RPMI8226 (cell line): ENCODE measurements around the gene MOSMO.
A peak's percentile ranks its signal among the peaks of the same experiment; 100 is the strongest.
"Not testable (repeated sequence)": the region's sequence is repeated elsewhere in the genome, so short reads cannot be mapped to it uniquely, and the experiment has no call there.

Source experiments
- DNase-seq: peaks from one replicate; pipeline ENCODE4 v3.0.0-alpha.2; 2015

The MOSMO gene

DNA sequence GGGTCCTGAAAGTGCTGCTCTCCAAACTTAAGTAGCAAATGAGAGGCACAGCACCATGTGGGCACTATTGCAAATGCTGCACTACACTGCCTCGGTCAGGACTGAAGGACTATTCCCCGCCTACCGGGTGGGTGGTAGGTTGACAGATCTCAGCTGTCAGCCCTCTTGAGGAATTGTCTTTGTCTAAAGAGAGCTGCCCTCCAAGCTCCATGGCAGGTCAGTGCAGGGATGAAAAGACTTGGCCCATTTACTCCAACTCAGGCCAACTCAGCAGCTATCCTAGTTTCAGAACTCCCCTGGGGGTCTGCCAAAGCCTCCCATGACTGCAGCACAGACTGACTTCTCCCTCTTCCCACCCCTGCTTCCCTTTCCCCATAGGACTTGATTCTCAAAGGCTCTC is 3.6 kb upstream of the MOSMO start:
- DNase-seq: peak; percentile 14

DNA sequence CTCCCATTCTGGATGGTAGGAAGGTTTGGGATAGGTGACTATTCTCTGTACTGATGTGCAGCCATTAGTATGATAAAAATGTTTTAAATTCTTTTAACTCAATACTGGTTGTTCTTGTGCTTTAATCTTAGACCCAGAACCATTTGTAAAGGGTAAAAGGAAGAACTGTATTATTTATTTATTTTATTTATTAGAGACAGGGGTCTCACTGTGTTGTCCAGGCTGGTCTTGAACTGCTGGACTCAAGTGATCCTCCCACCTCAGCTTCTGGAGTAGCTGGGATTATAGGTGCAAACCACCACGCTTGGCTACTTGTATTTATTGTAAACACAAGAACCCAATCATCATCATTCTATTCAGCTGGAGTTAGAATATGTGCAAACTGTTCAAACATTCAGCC is 2.2 kb upstream of the MOSMO start:
- no peak for DNase-seq

DNA sequence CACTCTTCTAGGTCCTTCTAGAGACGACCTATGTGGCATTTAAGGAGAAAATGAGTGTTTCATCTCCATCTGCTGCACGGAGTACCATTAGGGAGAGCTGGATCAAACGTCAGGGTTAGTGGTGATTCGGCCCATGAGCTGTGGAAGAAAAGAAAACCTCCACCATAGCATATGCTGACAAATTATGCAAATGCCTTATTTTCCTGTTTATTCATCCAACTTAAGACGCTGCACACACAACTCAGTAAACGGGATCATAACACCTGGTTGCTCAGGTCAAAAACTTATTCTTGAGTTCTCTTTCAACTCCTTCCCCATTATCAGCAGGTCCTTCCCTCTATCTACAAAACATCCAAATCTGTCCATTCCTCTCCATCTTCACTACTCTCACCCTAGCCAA is 1.3 kb upstream of the MOSMO start:
- DNase-seq: no peak

DNA sequence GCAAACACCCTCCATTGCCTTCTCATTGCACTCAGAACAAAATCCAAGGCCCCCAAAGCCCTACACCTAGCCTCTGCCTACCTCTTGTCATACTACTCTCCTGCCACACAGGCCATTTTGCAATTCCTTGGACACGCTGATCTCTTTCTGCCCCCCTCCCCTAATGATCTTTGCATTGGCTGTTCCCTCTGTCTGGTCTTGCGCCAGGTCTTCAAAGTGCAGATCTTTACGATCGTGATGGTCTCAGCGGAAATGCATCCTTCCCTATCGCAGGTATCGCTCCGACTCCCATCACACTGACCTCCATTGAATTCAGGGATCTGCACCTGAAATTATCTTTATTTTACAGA is 777 bp upstream of the MOSMO start:
- DNase-seq: no peak

DNA sequence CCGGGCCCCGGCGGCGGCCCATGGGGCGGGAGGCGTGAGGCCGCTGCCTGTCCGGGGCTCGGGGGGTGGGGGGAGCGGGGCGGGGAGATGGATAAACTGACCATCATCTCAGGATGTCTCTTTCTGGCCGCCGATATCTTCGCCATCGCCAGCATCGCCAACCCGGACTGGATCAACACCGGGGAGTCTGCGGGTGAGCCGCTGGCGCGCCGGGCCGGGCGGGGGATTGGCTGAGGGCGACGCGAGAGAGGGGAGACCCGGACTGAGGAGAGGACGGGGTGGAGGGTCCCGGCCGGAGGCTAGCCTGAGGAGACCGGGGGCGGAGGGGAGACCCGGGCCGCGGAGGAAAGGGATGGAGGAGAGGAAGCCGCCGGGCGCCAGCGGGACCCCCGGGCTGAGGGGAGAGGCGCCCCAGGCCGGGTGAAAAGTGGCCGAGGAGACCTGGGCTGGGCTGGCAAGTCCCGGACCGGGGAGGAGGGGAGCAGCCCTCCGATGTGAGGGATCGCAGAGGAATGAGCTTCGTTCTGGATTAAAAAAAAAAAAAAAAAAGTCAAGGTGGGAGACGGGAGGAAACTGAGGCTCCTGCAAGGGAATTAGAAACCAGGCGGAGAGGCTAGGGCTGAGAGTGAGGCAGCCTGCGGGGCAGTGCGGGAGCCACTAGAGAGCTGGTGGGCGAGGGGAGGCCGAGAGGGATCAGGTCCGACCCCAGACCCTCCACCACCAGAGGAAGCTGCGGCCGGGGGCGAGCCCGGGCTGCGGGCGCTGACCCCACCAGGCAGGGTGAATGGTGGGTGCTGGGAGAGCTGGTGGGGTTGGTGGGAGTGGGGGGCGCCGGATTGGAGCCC is 526 bp downstream of the MOSMO start:
- peak; percentile 32 for DNase-seq

DNA sequence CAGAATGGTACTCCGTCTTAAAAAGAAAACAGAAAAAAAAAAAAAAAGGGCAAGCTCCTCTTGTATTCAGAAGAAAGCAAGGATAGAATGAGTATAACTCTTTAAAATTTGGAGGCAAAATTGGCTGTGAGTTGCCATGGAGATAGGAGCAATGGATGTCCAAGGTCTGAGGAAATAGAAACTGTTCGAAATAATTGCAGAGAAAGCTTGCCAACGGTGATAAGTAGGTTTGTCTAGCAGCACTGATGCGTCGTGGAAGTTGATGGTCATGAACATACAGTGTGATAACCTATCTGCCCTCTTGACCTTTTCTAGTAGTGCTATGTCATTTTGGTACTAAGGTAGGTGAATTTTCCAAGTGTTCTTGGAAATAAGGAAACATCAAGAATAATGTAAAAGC is 3.0 kb downstream of the MOSMO start:
- no peak for DNase-seq

DNA sequence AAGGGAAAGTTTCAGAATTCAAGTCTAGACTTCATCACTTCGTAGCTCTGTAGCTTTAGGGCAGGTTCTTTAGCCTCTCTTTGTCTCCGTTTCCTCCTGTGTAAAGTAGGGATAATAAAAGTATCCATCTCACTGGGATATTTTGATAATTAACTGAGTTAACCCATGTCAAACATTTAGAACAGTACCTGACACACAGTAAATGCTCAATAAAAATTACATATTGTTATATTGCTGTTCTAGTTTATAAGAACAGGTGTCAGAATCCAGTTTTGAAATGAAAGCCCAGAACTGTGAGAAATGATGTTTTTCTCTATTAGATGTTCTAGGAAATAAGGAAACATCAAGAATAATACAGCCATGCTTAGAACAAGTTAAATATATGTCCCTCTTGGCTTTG is 4.3 kb downstream of the MOSMO start:
- no peak for DNase-seq

DNA sequence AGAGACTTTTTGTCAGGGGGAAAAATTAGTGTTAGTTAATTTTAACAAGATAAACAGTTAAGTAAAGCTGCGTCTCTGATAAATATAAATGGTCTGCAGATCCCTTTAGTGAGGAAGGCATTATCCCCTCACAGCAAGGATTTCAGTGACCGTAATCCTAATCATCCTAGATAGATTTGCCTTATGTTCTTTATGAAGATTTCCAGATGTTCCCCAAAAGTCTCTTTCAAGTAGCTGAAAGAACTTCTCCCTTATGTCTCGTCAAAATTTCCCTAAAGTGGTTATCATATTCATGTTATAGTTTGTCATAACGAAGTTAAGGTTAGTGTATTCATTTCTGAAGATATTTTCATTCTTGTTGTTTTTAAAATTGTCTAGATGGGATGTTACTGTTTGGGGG is 5.6 kb downstream of the MOSMO start:
- no peak for DNase-seq

DNA sequence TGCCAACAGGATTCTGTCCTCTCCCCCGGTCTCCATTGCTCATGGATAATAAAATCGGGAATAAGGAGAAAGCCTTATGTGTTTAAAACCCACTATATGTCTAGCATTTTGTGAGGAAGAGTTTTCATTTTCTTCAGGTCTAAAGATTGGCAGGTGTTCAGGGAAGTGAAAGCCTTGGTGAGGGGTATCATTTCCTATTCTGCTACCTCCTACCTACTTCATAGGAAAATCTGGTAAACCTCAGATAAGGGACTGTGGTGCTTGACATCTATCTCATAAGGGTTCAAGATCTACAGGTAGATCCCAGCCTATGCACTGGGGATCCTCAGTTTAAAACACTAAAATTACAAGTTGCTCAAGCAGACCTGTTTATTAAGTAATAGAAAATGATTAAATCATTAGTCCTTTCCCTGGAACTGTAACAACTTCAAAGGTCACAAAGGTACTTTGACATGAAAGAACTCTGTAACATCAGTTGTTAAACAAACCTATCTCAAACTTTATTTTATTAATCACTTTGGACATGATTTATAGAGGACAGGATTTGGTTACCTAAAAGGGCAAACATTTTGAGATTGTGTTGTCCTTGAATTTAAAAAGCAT is 6.5 kb downstream of the MOSMO start:
- peak; percentile 34 for DNase-seq

DNA sequence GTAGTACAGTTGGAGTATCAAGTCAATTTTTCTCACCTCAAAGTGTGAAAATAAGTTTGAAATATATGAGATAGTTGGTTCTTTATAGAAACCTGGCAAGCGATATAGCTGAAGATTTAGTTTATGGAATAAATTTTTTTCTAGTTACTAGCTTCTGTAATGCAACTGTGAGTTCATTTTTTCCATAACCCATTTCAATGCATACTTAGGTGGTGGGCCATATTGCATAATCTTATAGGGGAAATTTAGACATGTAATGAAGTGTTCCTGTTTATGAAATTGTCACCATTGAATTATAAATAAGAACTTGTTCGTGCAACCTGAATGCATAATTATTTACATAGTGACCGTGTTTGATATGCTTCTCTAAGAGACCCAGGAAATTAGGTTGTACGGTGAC is 9.0 kb downstream of the MOSMO start:
- DNase-seq: no peak

DNA sequence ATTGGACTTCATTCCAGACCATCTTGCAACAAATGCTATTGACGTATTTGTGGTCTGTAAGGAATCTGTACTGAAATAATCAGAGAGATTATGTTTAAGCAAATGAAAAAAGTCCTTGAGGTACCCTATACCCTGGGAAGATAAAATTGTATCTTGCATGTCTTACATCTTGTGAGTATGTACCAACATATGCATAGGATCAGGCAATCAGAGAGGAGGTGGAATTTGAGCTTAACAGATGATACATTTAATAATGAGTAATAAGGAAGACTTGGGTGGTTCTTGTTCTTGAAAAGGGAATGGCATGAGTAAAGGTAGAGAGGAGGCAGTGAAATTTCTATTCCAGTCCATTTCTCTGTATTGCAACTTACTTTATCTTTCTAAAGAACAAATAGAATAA is 10.6 kb downstream of the MOSMO start:
- DNase-seq: no peak

DNA sequence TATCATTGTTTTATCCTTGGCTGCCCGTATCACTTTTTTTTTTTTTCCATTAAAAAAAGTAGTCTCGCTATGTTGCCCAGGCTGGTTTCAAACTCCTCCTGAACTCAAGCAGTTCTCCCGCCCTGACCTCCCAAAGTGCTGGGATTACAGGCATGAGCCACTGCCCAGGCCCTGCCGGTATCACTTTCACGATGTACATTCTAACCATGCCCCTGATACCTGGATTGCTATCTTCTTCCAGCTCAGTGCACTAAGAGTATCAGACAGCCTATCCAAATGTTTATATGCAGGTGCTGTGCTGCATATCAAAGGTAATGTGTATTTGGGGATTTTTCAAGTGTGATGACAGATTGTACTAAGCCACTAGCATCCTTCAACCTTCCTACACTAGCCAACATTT is 14.2 kb downstream of the MOSMO start:
- no peak for DNase-seq

DNA sequence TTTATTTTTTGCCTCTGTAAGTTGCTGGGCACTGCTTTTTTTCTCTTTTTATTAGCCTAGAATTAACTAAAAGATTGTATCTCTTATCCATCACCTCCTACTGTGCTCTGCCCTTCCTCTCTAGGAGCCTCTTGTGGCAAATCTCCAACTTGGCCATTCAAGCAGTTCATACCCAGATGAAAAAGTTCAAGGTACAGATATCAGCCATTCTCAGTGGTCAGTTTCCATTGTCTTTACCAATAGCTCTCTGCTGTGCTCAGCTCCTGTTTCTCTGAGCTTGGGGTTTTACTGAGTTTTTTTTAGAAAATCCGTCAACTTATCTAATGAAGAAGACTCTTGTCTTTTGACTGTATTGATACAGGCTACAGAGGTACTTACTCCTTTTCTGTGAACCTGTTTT is 15.6 kb downstream of the MOSMO start:
- DNase-seq: no peak

DNA sequence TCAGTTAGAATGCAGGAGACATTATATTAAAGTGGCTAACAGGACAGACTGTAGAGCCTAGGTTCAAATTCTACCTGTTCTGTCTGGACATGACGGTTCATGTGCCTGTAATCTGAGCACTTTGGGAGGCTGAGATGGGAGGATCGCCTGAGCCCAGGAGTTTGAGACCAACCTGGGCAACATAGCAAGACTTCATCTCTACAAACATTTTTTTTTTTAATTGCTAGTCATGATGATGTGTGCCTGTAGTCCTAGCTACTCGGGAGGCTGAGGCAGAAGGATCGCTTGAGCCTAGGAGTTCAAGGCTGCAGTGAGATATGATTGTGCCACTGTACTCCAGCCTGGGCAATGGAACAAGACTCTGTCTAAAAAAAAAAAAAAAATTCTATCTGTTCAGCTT is 16.9 kb downstream of the MOSMO start:
- not testable (repeated sequence) for DNase-seq

DNA sequence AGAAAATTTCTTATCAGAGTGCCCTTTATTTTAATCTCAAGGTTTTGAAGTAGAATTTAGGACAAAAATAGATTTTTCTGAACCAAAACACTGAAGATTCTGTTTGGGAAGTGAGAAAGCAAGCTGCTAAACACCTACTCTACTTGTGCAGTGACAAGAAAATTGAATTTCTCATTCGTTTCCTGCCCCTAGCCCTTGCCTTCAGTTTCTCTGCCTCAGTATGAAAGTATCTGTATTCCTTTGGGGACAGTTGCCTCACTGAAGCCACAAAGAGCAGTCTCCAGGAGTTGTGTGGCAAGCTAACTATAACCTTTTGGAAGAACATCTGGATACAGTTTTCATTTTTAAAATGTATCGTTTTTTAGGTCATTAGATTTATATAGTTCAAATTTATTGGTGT is 19.7 kb downstream of the MOSMO start:
- no peak for DNase-seq

DNA sequence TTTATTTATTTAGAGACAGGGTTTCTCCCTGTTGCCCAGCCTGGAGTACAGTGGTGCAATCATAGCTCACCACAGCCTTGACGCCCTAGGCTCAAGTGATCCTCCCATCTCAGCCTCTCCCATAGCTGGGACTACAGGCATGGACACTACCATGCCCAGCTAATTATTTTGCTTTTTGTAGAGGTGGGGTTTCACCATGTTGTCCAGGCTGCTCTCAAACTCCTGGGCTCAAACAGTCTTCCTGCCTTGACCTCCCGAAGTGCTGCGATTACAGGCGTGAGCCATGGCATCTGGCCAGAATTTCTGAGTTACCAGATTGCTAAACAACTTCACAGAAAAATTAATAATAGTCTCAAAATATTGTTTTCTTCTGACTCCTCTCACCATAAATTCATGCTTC is 21.7 kb downstream of the MOSMO start:
- no peak for DNase-seq

DNA sequence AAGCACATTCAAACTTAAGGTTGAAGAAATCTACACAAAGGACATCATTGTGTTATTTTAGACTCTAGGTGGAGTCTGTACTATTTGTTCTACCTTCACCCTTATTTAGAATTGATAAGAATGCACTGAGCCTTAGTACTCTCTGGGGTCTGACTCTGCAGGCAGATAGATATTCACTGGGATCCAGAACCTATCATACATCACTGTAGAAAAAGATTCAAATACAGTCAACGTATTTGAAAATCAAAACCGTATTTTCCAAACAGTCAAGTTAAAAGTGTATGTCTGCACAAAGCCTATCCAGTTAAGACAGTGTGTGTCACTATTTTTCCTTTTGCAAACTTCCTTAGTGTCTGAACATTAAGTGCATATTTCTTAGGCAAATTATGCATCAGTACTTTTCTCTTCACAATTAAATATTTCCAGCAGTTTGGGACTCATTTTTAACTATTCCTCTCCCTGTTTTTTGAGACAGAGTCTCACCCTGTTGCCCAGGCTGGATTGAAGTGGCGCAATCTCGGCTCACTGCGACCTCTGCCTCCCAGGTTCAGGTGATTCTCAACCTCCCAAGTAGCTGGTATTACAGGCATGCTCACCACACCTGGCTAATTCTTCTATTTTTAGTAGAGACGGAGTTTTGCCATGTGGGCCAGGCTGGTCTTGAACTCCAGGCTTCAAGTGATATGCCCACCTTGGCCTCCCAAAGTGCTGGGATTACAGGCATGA is 22.3 kb downstream of the MOSMO start:
- no peak for DNase-seq

DNA sequence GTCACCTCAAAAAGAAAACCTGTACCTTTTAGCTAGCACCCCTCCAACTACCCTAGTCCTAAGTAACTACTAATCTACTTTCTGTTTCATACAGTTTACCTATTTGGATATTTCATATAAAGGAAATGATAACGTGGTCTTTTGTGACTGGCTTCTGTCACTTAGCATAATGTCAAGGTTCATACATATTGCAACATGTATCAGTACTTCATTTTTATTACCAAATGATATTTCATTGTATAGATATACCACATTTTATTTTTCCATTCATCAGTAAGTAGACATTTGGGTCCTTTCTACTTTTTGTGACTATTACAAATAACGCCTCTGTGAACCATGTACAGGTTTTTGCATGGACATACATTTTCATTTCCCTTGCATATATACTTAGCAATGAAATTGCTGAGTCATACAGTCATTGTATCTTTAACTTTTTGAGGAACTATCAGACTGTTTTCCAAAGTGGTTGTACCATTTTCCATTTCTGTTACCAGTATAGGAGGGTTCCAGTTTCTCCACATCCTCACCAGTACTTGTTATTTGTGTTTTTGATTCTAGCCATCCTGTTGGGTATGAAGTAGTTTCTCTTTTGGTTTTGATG is 23.7 kb downstream of the MOSMO start:
- DNase-seq: no peak

DNA sequence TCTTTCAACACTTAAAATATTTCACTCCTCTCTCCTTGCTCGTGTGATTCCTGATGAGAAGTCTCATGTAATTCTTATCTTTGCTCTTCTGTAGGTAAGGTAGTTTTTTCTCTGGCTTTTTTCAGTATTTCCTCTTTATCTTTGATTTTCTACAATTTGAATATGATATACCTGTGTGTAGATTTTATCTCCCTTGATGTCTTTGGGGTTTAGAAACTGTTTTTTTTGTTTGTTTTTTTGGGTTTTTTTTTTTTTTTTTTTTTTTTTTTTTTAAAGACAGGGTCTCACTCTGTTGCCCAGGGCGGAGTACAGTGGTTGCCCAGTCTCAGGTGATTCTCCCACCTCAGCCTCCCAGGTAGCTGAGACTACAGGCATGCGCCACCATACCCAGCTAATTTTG is 26.6 kb downstream of the MOSMO start:
- no peak for DNase-seq

DNA sequence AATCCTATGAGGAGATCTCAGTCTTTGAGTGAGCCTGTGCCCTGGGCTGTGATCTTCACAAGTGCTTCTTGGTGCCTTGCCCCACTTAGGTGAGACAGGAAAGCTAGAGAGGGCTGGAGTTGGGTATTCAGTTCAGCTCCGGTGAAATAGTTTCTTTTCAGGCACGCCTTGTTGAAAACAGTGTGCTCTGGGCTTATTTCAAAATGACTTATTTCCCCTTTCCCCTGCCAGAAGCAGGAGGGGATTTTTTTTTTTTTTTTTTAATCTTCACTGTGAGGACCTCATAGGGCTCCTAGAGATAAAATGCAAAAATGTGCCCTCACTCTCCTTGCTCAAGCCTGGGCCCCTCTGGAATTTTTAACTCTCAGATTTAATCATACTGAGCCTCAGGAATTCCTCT is 27.2 kb downstream of the MOSMO start:
- no peak for DNase-seq

DNA sequence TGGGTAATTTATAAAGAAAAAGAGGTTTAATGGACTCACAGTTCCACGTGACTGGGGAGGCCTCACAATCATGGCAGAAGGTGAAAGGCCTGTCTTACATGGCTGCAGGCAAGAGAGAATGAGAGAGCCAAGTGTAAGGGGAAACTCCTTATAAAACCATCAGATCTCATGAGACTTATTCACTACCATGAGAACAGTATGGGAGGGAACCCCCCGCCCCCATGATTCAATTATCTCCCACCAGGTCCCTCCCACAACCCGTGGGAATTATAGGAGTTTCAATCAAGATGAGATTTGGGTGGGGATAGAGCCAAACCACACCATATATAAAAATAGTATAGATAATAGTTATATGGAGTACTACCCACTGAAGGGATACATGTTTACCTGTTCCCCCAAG is 36.0 kb downstream of the MOSMO start:
- DNase-seq: not testable (repeated sequence)

DNA sequence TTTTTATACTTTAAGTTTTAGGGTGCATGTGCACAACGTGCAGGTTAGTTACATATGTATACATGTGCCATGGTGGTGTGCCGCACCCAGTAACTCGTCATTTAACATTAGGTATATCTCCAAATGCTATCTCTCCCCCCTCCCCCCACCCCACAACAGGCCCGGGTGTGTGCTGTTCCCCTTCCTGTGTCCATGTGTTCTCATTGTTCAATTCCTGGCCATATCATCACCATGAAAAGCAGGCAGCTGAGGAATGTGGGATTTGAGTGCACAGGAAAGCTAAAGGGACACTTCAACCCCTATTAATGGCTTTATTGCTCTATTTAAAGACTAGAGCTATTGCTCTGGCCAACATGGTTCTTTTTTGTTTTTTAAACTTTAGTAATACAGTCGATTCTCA is 38.0 kb downstream of the MOSMO start:
- DNase-seq: not testable (repeated sequence)

DNA sequence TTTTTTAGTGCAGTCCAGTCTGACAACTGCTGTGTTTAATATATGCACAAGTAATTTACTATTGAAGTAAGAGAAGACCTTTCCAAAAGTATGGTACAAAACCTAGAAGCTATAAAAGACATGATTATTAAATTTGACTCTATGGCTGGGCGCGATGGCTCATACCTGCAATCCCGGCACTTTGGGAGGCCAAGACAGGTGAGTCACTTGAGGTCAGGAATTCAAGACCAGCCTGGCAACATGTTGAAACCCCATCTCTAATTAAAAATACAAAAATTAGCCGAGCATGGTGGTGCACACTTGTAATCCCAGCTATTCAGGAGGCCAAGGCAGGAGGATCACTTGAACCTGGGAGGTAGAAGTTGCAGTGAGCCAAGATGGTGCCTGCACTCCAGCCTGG is 43.1 kb downstream of the MOSMO start:
- no peak for DNase-seq

DNA sequence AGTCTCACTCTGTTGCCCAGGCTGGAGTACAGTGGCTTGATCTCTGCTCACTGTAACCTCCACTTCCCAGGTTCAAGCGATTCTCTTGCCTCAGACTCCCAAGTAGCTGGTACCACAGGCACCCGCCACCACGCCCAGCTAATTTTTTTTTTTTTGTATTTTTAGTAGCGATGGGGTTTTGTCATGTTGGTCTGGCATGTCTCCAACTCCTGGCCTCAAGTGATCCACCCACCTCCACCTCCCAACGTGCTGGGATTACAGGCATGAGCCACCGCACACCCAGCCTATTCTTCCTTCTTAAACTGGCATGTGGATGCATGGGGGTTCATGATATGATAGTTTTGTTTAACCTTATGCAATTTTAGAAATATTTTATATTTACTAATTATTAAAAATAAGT is 45.1 kb downstream of the MOSMO start:
- DNase-seq: no peak
